Muscle of arm (tissue), 12 donors: ENCODE data around the gene KCNJ12. TPM values are rescaled to one million over a fixed set of nuclear protein-coding genes. Genes with fewer than 3 reads are reported as not detected.
"Not testable (repeated sequence)": the region's sequence is repeated elsewhere in the genome, so short reads cannot be mapped to it uniquely, and the experiment has no call there.

Experiments
- DNase-seq: peaks from one replicate; pipeline ENCODE4 v3.0.0-alpha.2; 2013
- polyA plus RNA-seq, 12 donors: library from polyadenylated mRNA; unstranded; fragments of 120-200 nt; gene quantifications; one replicate each; pipeline ENCODE4 v1.2.1, GENCODE V29; 2013; ENCODE audit not compliant: insufficient read length in 12 of 12

Gene KCNJ12
- polyA plus RNA-seq, 12 donors = 2.6 to 20.1 (median 8.9) TPM; not detected in 1

DNA sequence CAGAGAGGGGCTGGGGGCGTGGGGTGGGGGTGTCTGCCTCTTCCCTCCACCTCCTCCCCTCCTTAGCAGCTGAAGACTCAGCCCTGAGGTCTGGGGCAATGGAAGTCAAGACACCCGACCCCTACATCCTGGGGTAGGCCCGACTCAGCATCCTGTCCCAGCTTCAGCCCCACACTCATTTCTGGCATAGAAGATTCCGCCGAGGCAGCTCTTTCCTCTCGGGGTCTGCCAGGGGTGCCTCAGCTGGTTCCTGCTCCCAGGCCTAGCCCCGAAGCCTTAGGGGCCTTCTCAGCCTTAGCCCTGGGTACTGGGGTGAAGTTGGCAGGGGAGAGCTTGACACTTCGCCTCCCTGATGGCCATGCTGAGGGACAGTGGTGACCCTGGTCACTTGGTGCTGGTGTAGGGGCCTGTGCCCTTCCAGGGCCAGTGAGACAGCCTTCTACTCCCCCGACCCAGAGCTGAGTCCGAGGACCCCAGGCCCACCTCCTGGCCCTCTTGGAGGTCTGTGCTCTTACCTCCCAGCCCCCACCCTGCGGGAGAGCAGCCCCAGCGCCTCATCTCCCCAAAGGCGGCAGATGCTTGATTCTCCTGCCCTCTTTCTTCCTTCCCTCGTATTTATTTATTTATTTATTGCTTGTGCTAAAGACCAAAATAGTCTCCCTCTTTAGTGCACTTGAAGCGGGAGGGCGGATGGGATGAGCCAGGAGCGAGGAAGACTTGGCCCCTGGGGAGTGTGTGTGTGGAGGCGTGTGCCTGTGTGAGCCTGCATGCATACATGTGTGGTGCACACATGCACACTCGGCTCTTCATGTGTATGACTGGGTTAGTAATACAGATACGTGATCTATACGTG lies 42.5 kb downstream of the KCNJ12 start:
- DNase-seq = no peak

DNA sequence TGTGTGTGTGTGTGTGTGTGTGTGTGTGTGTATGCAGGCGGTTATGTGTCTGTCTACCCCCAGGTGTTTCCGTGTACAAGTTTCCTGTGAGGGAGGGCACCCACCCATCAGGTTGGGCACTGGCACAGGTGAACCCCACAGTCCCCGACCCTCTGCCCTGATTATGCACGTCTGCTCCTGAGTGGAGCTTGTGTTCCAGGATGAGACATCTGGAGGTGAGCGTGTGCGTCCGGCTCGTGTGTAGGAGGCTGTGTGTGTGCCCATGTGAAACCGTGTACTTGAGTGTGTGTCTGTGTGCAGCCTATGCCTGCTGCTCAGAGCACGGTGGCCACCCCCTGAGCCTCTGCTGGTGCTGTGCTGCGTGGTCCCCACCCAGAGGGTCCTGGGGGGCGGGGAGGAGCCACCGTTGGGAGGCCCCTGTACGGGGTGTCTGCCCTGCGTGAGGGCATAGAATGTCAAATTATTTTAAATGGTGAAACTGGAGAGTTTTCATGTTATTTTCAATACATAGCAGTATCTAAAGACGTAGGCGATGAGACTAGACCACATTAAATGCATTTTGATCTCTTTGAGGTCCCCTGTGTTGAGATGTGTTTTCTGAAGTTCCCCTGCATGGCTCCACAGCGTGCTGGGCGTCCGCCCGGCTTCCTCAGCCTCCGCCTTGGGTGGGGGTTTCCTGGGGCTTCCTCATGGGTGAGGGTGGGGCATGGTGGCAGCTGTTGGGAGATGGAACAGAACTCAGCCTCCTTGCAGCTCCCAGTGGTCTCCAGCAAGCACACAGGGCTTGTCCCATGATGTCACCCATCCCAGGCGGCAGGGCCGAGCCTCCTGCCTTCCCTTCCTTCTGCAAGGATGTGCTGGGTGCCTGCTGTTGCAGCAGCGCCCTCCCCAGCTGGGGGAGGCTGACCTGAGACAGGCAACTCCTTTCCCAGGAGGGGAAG lies 43.4 kb downstream of the KCNJ12 start:
- no peak for DNase-seq

DNA sequence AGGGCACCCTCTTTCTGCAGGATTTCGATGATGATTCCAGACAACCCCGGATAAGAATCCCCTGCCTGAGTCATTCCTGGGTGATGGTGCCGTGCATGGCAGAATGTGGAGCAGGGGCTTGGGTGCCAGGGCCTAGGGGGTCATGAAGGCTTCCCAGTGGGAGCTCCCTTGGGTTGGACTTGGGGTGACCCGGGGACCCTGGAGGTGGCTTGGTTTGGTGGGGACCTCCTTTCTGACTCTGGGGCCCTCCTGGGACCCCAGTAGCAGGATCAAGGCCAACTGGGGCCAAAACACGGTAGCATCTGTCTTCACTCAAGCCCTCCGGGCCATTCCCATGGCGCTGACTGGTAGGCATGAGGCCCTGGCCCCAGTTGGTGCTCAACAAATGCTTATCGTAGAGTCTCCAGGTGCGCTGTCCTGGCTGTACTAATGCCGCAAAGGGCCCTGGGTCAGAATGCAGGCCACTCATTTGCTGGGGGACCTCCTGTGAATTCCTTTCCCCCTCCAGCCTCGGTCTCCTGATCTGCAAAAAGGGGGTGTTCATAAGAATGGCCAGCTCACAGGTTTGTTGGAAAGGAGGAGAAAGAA lies 44.4 kb downstream of the KCNJ12 start:
- DNase-seq = not testable (repeated sequence)

DNA sequence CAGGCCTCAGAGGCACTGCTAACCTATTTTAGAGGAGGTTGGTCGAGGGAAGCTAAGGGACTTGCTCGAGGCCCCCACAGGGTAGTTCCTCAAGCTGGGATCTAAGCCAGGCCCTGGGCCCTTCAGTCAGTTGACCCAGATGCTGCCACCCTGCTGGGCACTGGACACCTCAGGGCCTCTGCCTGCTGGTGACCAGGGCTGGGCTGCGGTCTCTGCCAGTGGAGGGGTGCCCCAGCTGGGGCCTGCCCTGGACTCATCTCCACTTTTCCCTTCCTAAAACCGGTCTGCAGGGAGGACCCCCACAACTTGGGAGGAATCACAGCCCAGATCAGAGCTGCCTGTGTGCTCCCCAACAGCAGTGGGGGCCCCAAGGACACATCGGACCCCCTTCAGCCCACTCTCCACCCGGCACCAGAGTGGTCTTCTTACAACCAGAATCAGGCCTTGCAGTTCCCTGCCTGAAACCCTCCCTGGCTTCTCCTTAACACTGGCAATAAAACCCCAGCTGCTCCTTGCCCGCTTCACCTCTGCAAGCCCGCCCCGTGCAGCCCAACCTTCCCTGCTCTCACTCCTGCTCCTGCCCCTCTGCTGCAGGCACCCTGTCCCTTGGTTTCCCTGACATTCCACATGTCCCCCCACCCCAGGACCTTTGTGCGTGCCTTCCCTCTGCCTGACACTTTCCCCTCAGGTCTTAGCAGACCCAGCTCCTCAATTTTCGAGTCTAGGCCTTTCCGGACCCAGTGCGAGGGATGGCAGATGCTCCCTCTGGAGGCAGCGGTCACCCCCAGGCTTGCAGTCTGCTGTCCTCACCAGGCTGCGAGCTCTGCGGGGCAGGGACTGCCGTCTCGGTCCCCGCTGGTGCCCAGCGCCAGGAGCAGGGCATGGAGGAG lies 45.5 kb downstream of the KCNJ12 start:
- DNase-seq = not testable (repeated sequence)

DNA sequence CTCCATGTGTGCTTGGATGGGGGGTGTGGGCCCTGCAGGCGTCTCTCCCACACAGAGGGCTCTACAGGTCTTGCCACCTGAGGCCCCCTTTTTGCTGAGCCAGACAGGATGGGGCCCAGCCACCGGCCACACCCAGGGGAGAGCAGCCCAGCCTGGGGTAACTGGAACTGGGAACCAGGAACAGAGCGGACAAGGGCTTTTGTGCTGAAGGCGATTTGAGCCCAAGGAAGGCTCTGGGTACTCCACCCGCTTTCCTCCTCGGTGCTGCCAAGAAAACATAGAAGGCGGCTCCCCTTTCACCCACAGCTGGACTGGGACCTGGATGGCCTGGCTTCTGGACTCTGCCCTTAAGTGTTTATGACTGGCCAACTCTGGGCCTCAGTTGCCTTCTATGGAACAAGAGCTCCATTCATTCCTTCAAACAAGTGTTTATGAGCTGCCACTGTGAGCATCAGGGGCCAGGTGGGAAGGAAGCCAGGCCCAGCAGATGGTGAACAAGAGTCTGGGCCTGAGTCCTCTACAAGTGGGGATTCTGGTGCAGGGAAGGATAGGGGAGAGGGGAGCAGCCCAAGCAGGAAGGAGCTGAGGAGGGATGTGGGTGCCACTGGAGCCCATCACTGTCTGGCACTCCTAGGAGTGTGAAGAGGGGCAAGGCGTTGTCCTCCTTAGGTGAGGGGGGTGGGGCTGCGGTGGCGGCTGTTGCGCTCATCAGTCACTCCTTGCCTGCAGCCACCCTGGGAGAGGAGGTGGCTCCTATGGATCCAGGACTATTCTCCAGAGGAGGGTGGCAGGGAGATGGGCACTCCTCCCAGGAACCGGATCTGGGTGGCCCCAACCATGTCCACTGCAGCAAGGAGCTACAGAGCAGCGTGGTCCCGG lies 46.4 kb downstream of the KCNJ12 start:
- DNase-seq = not testable (repeated sequence)

DNA sequence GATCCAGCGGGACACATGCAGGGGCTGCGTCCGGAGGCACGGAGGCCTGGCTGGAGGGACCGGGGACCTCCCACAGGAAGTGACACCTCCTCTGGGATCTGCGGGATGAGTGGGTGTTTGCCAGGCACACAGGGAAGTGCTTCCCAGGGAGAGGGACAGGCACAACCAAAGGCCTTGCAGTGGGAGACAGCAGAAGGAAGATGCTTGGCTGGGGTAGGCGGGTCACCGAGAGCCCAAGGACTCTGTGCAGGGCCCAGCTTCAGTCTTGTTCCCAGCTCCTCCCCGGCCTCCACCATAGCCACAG lies 47.0 kb downstream of the KCNJ12 start:
- not testable (repeated sequence) for DNase-seq

DNA sequence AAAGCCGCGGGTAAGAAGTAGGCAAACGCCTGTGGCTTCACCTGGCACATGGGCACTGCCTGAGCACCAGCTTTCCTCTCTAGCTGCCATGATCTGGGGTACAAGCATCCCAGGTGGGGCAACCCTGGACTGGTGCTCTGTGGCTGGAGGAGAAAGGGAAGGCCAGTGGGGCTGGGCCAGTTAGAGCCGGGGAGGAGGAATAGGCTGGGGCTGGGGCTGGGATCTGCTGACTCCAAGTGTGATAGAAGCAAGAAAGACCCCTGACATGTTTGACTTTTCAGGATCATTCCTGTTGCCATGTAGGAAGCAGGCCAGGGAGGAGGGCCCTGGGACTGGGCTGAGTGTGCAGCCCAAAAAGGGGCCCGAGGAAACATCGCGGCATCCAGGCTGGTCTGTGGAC lies 48.5 kb downstream of the KCNJ12 start:
- not testable (repeated sequence) for DNase-seq

DNA sequence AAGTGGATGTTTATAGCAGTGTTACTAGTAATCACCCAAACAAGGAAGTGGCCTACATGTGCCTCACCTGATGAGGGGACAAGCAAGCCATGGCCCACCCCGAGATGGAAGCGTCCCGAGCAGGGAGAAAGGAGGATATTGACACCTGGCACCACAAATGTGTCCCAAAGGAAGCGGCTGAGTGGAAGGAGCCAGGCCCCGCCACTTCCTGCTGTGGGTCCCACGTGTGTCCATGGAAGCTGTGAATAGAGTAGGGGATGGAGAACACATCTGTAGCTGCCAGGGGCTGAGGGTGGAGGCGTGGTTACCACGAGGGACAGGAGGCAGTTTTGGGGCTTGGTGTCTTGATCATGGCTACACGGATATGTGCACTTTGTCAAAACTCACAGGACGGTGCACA lies 49.2 kb downstream of the KCNJ12 start:
- no peak for DNase-seq

DNA sequence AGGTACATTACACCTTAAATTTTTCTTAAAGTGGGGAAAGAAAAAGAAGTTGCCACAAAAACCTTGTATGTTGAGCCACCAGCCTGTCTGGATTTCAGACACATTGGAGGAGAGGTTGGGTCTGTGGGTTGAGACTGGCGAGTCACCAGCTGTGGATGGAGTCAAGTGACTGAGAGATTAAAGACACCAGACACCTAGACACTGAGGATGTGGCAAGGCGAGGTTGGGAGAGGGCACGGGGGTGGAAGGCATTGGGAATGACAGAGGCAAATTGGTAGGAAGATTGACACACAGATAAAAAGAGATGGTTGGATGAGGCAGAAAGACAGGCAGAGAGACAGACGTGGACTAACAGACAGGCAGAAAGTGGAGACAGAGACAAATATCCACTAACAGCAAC lies 49.6 kb downstream of the KCNJ12 start:
- no peak for DNase-seq

DNA sequence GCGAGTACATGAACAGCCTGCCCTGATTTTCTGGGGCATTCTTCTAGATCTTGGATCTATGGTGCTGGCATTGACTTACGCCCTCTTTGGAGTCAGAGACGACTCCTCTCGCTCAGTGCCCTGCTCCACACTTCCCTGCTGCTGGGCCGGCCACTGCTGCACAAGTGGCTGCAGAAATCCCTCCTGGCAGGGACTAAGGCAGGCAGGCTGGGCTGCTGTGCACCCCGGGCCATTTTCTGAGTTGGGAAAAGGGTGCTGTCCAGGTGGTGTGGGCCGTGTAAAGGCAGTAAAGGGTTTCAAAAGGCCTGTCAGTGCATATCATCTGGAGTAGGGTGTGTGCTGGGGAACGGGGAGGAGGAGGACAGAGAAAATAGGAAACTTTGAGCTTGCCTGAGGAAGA lies 50.1 kb downstream of the KCNJ12 start:
- DNase-seq = not testable (repeated sequence)

DNA sequence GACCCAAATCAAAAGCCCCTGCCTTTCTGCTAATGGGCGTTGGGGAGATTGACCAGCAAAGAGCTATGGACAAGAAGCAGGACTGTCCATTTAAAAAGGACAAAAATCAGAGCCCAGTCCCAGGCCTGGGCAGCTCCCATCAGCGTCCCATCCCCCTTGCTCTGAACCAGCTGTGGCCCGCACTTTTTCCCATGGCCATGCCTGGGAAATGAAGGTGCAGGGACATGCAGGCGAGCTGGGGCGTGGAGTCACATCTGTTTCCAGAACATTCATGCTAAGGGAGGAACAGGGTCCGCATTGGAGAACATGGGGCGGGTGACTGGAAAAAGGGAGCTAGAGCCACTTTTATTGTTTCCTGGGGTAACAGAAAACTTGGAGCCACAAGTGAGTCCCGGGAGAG lies 50.7 kb downstream of the KCNJ12 start:
- not testable (repeated sequence) for DNase-seq

DNA sequence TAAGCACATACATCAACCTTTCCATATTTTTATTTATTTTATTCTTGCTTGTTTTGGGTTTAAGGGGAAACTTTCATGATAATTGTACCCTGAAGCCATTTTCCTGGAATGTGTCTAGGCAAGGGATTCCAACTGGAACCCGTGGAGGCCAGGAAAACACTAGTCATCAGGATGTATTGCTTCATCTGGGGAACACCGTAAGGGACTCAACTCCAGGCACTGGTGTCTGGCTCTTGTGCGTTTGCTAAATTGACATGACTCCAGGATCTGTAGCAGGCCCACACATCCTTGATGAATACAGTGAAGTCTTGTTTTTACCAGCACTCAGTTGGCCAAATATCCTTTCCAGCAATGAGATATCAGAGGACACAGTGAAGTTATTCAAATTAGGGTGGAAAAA lies 51.6 kb downstream of the KCNJ12 start:
- DNase-seq = not testable (repeated sequence)

DNA sequence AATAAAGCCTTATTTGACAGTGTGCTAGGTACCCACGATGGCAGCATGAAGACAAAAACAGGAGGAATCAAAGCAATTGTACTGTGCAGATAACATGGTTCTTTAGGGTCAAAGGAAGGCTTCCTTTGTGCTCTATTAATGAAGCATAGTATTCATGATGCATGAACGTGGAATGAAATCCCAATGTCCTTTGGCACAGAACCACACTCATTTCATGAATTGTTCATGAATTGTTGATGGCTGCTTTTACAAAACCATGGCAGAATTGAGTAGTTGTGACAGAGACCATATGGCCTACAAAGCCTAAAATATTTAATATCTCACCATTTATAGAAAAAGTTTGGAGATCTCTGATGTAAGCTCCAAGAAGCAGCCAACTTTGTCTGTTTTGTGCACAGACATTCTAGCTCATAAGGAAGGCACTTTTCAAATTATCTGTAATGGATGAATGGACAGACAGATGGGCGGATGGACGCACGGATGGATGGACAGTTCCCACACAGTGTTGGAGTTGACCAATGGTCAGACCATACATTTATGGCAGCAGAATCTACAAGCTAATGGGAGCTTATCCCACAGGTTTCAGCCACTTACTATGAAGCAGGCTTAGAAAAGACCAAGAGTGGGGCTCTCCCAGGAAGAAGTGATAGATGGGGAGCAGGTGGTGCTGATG lies 52.7 kb downstream of the KCNJ12 start:
- DNase-seq = not testable (repeated sequence)

DNA sequence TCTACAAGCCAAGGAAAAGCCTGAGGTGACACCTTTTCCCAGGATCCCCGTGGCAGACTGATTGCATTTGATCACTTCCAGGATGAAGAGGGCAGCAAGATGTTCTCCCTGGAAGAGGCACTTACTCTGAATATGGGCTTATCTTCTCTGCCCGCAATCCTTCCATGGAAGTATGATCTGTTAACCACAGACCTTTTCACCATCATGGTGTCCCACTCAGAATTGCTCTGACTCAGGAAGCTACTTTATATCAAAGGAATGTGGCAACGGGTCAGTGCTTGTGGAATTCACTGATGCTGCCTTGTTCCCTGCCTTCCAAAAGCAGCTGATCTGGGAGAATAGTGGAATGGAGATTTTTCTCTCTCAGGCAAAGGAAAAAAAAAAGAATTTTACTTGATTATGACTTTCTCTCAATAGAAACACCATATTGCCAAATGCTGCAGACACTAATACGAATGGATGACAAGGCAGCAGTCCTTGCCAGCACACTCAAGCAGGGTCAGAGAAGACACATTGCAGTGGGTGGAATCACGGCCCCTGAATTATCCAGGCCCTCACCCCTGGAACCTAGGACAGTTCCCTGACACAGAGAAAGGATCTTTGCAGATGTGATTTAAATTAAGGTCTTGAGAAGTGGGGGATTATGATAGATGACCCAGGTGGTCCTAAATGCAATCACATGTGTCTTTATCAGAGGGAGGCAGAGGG lies 53.9 kb downstream of the KCNJ12 start:
- not testable (repeated sequence) for DNase-seq

DNA sequence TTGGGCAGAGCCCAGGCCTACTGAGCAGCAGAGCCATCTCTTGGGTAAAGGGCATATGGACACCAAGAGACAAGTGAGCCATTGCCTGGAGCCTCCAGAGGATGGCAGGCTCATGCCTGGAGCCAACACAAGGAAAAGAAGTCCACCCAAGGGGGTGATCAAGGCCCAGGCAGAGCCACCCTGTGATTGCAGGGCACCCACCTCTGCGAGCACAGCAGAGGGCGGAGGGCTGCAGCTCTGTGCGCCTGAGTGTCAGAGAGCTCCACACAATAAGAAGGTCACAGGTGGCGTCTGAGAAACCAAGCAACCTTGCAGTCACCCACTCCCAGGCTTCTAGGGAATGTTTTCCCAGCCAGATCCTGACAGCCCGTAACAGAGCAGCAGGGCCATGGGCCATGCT lies 57.8 kb downstream of the KCNJ12 start:
- DNase-seq = not testable (repeated sequence)

DNA sequence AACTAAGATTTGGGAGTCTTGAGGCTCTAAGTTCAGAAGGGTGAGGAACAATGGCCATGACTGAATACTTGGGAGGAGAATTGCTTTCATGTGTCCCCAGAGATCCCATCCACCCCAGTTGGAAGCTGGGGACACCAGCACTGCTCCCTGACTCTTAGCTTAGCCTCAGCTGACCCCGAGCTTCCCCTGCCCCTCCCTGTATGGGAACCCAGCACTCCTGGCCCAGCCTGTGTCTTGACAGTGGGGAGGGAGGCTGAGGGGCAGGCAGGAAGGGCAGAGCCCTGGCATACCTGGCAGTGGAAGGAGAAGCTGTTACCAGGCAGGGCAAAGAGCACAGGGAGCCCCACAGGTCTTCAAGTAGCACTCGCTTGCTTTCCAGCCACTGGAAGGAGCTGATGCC lies 58.8 kb downstream of the KCNJ12 start:
- DNase-seq = not testable (repeated sequence)

DNA sequence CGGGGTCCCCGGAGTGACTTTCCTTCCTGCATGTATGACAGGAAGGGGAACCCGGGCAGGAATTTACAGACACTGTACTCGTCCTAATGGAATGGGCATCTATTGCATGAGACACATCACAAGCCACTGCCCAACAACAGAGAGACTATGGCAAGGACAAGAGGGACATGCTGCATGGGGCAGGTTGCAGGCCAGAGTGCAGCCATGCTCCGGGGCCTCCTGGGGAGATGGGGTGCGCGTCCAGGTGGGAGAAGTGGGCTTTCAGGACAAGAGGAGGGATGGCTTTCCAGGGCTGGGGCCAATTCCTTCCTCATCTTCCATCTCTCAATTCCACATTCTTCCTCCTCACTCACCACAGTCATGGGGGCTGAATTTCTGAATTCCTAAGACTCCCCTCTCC lies 60.3 kb downstream of the KCNJ12 start:
- DNase-seq = not testable (repeated sequence)

DNA sequence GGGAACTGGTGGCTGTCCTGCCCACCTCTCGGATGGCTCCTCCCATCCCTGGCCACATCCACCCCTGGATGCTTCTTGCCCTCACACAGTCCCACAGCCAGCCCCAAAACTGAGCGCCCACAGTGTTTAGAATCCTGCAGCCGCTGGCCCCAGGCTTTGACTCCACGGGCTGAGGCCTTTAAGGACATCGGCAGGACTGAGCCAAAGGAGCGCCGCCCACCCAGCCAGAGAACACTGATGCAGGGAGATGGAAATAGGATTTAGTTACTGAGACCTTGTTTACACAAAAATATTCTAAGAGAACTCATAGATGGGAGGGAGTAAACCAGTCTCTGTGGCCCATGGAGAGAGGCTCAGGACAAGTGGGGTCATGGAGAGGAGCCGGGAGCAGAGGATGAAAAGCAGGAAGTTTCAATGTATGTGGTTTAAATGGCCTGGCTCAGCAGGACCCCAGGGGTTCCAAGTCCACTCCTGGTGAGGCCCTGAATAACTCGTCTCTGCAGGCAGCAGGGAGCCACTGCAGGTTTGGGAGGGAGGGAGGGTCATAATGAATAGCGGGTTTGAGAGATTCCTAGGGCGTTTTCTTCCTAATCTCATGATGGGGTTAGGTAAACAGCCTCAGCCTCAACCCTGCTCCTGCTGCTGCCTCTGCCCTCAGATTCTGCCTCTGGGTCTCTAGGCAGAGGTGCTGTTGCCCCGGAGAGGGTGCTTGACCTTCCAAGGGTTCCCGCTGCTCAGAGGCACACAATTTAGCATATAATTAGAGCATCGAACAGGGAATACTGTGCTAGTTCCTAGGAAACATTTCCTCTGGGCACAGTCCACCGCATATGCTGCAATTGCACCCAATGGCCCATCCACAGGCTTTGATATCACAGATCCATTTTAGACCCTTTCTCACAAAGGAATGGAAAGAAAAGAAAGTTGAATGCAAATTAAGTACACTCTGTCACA lies 61.0 kb downstream of the KCNJ12 start:
- not testable (repeated sequence) for DNase-seq
